ENCODE results near the gene SMYD3.

Gene SMYD3

GRCh38 chr1:246162560-246162959, 344.5 kb downstream of the SMYD3 start:
- DNase-seq = no peak

GRCh38 chr1:246161626-246162025, 345.5 kb downstream of the SMYD3 start:
- no peak for DNase-seq

- DNase-seq = no peak
These were observed 346.2 kb downstream of the SMYD3 start for GRCh38 chr1:246160905-246161304.

GRCh38 chr1:246160374-246160773, 346.7 kb downstream of the SMYD3 start:
- DNase-seq = no peak

- no peak for DNase-seq
These were observed 347.5 kb downstream of the SMYD3 start for GRCh38 chr1:246159279-246160227.

GRCh38 chr1:246158131-246158530, 348.9 kb downstream of the SMYD3 start:
- DNase-seq = no peak

GRCh38 chr1:246157516-246157915, 349.6 kb downstream of the SMYD3 start:
- no peak for DNase-seq

- DNase-seq = no peak
These were observed 350.2 kb downstream of the SMYD3 start for GRCh38 chr1:246156847-246157246.

- no peak for DNase-seq
These were observed 351.2 kb downstream of the SMYD3 start for GRCh38 chr1:246155923-246156322.

- DNase-seq = no peak
These were observed 353.3 kb downstream of the SMYD3 start for GRCh38 chr1:246153796-246154212.

- DNase-seq = no peak
These were observed 354.1 kb downstream of the SMYD3 start for GRCh38 chr1:246152986-246153431.

- no peak for DNase-seq
These were observed 355.2 kb downstream of the SMYD3 start for GRCh38 chr1:246151796-246152434.

GRCh38 chr1:246149543-246149942, 357.5 kb downstream of the SMYD3 start:
- no peak for DNase-seq

GRCh38 chr1:246147524-246148461, 359.3 kb downstream of the SMYD3 start:
- no peak for DNase-seq

GRCh38 chr1:246146804-246147523, 360.1 kb downstream of the SMYD3 start:
- DNase-seq = no peak

GRCh38 chr1:246145900-246146299, 361.2 kb downstream of the SMYD3 start:
- no peak for DNase-seq

- DNase-seq = no peak
These were observed 362.1 kb downstream of the SMYD3 start for GRCh38 chr1:246144931-246145330.

GRCh38 chr1:246142320-246142893, 364.7 kb downstream of the SMYD3 start:
- DNase-seq = no peak

GRCh38 chr1:246141306-246141705, 365.8 kb downstream of the SMYD3 start:
- no peak for DNase-seq

GRCh38 chr1:246139745-246140182, 367.3 kb downstream of the SMYD3 start:
- DNase-seq = no peak

- no peak for DNase-seq
These were observed 368.3 kb downstream of the SMYD3 start for GRCh38 chr1:246138781-246139180.

- no peak for DNase-seq
These were observed 370.6 kb downstream of the SMYD3 start for GRCh38 chr1:246136477-246136876.

Measured in stimulated activated CD8-positive, alpha-beta memory T cell treated with anti-CD3 and anti-CD28 coated beads, Interleukin-4, amount 100 ng/mL, for 48 hours (primary cell).